ENCODE results near the gene CPEB3. TPM values are rescaled to one million over a fixed set of nuclear protein-coding genes. Genes with fewer than 3 reads are reported as not detected.

The CPEB3 gene
- total RNA-seq, 2 experiments from 2014 or later: 2.3 to 2.4 TPM

- CTCF ChIA-PET: interaction anchor here (1.2 to 1.3 kb wide), 2 partner anchors 9 to 26 kb away, joined by 3 read pairs; no protein-coding TSS in a partner anchor
Observed at GRCh38 chr10:92265687-92266258, 25.1 kb downstream of the CPEB3 start.

GRCh38 chr10:92264249-92264648 lies 26.6 kb downstream of the CPEB3 start:
- no peaks in the 10 kb centered on the region for H3K27me3 Mint-ChIP-seq (ENCODE audit: low read depth)
- no peak for DNase-seq
- ATAC-seq: no peak
- no peaks in the 10 kb centered on the region for H3K36me3 Mint-ChIP-seq (ENCODE audit: low read depth)
- no peak overlapping the region for H3K27ac Mint-ChIP-seq
- POLR2A ChIA-PET: interaction anchor here (0.7 kb wide), 1 partner anchor 87 kb away, joined by 3 read pairs; no protein-coding TSS in a partner anchor
- no peaks in the 10 kb centered on the region for H3K9me3 Mint-ChIP-seq (ENCODE audit: insufficient read depth)
- H3K4me3 Mint-ChIP-seq: no peak overlapping the region
- CTCF ChIA-PET: interaction anchor here (1.0 kb wide), 1 partner anchor 10 kb away, joined by 3 read pairs; no protein-coding TSS in a partner anchor
- peaks cover 3% of the 10 kb centered on the region for H3K4me1 Mint-ChIP-seq (ENCODE audit: low read depth)

More at GRCh38 chr10:92265687-92266258, 25.1 kb downstream of the CPEB3 start:
- H3K4me3 Mint-ChIP-seq: no peak overlapping the region
- no peaks in the 10 kb centered on the region for H3K9me3 Mint-ChIP-seq (ENCODE audit: insufficient read depth)
- H3K27ac Mint-ChIP-seq: no peak overlapping the region
- H3K4me1 Mint-ChIP-seq (ENCODE audit: low read depth): peaks cover 3% of the 10 kb centered on the region
- no peak for ATAC-seq
- POLR2A ChIA-PET: no interaction called here
- H3K27me3 Mint-ChIP-seq (ENCODE audit: low read depth): no peaks in the 10 kb centered on the region
- H3K36me3 Mint-ChIP-seq (ENCODE audit: low read depth): peaks cover 2% of the 10 kb centered on the region
- DNase-seq: no peak

DNA sequence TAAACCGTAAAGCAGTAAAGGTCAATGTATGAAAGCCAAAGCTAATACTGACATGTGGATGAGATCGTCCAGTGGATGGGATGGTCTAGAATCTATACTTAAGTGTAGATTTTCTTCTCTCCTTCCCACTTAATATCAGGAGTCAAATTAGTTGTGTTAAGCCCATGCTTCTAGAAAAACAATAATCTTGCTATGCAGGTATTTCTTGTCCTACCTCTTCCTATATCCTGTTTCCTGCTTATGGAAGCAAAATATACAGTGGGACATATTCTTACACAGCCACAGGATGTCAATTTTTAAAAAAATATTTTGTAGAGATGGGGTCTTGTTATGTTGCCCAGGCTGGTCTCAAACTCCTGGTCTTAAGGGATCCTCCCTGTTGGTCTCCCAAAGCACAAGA lies 27.5 kb downstream of the CPEB3 start:
- H3K4me3 Mint-ChIP-seq: no peak overlapping the region
- H3K9me3 Mint-ChIP-seq (ENCODE audit: insufficient read depth): no peaks in the 10 kb centered on the region
- H3K27ac Mint-ChIP-seq: no peak overlapping the region
- peaks cover 3% of the 10 kb centered on the region for H3K4me1 Mint-ChIP-seq (ENCODE audit: low read depth)
- ATAC-seq: no peak
- CTCF ChIA-PET: interaction anchor here (1.0 kb wide), 1 partner anchor 9 kb away, joined by 3 read pairs; no protein-coding TSS in a partner anchor
- no peaks in the 10 kb centered on the region for H3K27me3 Mint-ChIP-seq (ENCODE audit: low read depth)
- no peaks in the 10 kb centered on the region for H3K36me3 Mint-ChIP-seq (ENCODE audit: low read depth)
- POLR2A ChIA-PET: no interaction called here
- no peak for DNase-seq

DNA sequence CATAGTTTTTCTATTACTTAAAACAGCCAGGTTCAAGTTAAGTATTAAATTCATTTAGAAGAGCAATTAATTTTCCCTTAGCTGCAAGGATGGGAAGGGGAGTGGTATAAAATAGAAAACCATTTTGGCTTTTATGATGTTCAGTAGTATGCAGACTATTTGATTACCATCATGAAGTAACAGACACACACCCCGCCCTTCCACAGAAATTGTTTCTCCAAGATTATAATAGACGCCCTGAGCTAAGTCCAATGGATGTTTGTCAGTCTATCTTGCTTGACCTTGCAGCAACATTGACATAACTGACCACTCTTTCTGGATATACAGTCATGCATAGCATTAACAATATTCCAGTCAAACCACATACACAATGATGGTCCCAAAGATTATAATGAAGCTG lies 42.3 kb downstream of the CPEB3 start:
- H3K27ac Mint-ChIP-seq: no peak overlapping the region
- no peak for ATAC-seq
- ChIA-PET CTCF (interaction anchor here (1.2 kb wide), 1 partner anchor 43 kb away, joined by 3 read pairs; the partner anchor contains the start of genes CPEB3 and MARCHF5), POLR2A (no interaction called here)
- no peaks in the 10 kb centered on the region for H3K9me3 Mint-ChIP-seq (ENCODE audit: insufficient read depth)
- H3K36me3 Mint-ChIP-seq (ENCODE audit: low read depth): no peaks in the 10 kb centered on the region
- H3K4me3 Mint-ChIP-seq: no peak overlapping the region
- DNase-seq: no peak
- no peaks in the 10 kb centered on the region for H3K4me1 Mint-ChIP-seq (ENCODE audit: low read depth)
- no peaks in the 10 kb centered on the region for H3K27me3 Mint-ChIP-seq (ENCODE audit: low read depth)

- POLR2A ChIA-PET: no interaction called here
- DNase-seq: no peak
- peaks cover 3% of the 10 kb centered on the region for H3K36me3 Mint-ChIP-seq (ENCODE audit: low read depth)
- H3K9me3 Mint-ChIP-seq (ENCODE audit: insufficient read depth): no peaks in the 10 kb centered on the region
- ATAC-seq: no peak
- peaks cover 2% of the 10 kb centered on the region for H3K27me3 Mint-ChIP-seq (ENCODE audit: low read depth)
- no peak overlapping the region for H3K4me3 Mint-ChIP-seq
- CTCF ChIA-PET: interaction anchor here (2.2 kb wide), 1 partner anchor 46 kb away, joined by 11 read pairs; the partner anchor contains the start of genes CPEB3 and MARCHF5
- peaks cover 20% of the 10 kb centered on the region for H3K4me1 Mint-ChIP-seq (ENCODE audit: low read depth)
- H3K27ac Mint-ChIP-seq: no peak overlapping the region
Observed at GRCh38 chr10:92244796-92245195, 46.1 kb downstream of the CPEB3 start.

DNA sequence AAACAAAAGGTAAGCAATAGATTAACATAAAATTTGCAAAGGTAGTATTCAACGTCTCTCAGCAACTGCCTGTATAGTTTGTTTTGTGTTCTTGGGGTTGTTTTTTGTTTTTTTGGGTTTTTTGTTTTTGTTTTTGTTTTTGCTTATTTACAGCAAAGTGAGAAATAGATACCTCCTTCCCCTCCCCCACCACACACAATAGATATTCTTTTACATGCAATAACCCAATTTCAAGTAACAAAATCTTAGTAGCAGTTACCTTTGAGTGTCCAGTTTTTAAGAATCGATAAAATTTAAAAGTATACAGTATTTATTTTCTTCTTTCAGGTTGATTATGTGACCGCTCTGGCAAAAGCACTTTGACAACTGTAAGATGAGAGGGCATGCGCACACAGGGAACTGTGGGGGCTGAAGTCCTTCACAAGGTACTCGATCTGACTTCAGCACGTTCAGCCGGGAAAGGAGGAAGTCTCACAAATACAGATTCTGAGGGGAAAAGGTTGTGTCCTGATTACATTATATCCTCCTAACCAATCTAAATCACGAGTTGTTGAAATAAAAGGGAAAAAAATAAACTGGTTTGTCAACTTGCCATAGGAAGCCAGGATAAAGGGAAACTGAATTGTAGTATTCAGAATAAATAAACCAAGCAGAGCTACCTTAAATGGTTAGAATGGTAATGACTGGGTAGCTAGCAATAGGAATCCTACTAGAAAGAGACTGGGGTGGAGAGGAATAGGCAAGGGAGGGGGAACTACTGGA lies 47.8 kb downstream of the CPEB3 start:
- Mint-ChIP-seq H3K9me3 (ENCODE audit: insufficient read depth) (no peaks in the 10 kb centered on the region), H3K4me3 (peak overlapping the region; percentile 40), H3K36me3 (ENCODE audit: low read depth) (peaks cover 13% of the 10 kb centered on the region), H3K27me3 (ENCODE audit: low read depth) (peaks cover 4% of the 10 kb centered on the region), H3K4me1 (ENCODE audit: low read depth) (peaks cover 27% of the 10 kb centered on the region), H3K27ac (no peak overlapping the region)
- ATAC-seq (peak; percentile 33), DNase-seq (peak; percentile 53)
- CTCF ChIA-PET: interaction anchor here (2.2 kb wide), 1 partner anchor 48 kb away, joined by 11 read pairs; the partner anchor contains the start of genes CPEB3 and MARCHF5
- POLR2A ChIA-PET: interaction anchor here (1.2 kb wide), 1 partner anchor 48 kb away, joined by 3 read pairs; the partner anchor contains the start of genes CPEB3 and MARCHF5

- DNase-seq: no peak
- Mint-ChIP-seq H3K27ac (no peak overlapping the region), H3K9me3 (ENCODE audit: insufficient read depth) (no peaks in the 10 kb centered on the region), H3K27me3 (ENCODE audit: low read depth) (peaks cover 4% of the 10 kb centered on the region), H3K4me1 (ENCODE audit: low read depth) (peaks cover 27% of the 10 kb centered on the region), H3K4me3 (no peak overlapping the region), H3K36me3 (ENCODE audit: low read depth) (peaks cover 13% of the 10 kb centered on the region)
- ChIA-PET CTCF (no interaction called here), POLR2A (no interaction called here)
- ATAC-seq: no peak
Observed at GRCh38 chr10:92242380-92242779, 48.5 kb downstream of the CPEB3 start.

DNA sequence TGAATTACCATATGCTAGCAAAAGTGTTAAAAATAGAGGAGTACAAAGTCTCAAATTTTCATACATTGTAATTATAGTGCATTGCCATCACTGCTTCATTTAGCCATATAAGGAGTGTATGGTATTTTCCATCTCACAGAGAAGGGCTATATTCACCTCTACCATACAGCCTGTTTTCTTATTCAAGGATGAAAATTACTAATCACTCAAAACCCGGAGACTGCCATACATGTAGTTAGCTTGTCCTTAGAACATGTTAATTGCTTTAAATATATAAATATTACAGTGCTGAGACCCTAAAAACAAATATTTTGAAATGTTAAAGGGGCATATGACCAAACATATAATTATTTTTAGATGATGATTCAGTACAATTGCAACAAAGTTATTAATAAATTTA lies 49.4 kb downstream of the CPEB3 start:
- ChIA-PET CTCF (no interaction called here), POLR2A (no interaction called here)
- no peak overlapping the region for H3K4me3 Mint-ChIP-seq
- no peak overlapping the region for H3K27ac Mint-ChIP-seq
- peaks cover 4% of the 10 kb centered on the region for H3K27me3 Mint-ChIP-seq (ENCODE audit: low read depth)
- ATAC-seq (no peak), DNase-seq (no peak)
- no peaks in the 10 kb centered on the region for H3K9me3 Mint-ChIP-seq (ENCODE audit: insufficient read depth)
- peaks cover 17% of the 10 kb centered on the region for H3K36me3 Mint-ChIP-seq (ENCODE audit: low read depth)
- peaks cover 27% of the 10 kb centered on the region for H3K4me1 Mint-ChIP-seq (ENCODE audit: low read depth)

- H3K4me1 Mint-ChIP-seq (ENCODE audit: low read depth): peaks cover 27% of the 10 kb centered on the region
- CTCF ChIA-PET: interaction anchor here (0.9 kb wide), 1 partner anchor 50 kb away, joined by 3 read pairs; the partner anchor contains the start of genes CPEB3 and MARCHF5
- DNase-seq (no peak), ATAC-seq (no peak)
- peak overlapping the region; percentile 87 for H3K4me3 Mint-ChIP-seq
- H3K27ac Mint-ChIP-seq: no peak overlapping the region
- no peaks in the 10 kb centered on the region for H3K9me3 Mint-ChIP-seq (ENCODE audit: insufficient read depth)
- H3K27me3 Mint-ChIP-seq (ENCODE audit: low read depth): peaks cover 4% of the 10 kb centered on the region
- H3K36me3 Mint-ChIP-seq (ENCODE audit: low read depth): peaks cover 17% of the 10 kb centered on the region
- POLR2A ChIA-PET: interaction anchor here (0.8 kb wide), 1 partner anchor 51 kb away, joined by 3 read pairs; no protein-coding TSS in a partner anchor
Observed at GRCh38 chr10:92241158-92241500, 49.7 kb downstream of the CPEB3 start.

DNA sequence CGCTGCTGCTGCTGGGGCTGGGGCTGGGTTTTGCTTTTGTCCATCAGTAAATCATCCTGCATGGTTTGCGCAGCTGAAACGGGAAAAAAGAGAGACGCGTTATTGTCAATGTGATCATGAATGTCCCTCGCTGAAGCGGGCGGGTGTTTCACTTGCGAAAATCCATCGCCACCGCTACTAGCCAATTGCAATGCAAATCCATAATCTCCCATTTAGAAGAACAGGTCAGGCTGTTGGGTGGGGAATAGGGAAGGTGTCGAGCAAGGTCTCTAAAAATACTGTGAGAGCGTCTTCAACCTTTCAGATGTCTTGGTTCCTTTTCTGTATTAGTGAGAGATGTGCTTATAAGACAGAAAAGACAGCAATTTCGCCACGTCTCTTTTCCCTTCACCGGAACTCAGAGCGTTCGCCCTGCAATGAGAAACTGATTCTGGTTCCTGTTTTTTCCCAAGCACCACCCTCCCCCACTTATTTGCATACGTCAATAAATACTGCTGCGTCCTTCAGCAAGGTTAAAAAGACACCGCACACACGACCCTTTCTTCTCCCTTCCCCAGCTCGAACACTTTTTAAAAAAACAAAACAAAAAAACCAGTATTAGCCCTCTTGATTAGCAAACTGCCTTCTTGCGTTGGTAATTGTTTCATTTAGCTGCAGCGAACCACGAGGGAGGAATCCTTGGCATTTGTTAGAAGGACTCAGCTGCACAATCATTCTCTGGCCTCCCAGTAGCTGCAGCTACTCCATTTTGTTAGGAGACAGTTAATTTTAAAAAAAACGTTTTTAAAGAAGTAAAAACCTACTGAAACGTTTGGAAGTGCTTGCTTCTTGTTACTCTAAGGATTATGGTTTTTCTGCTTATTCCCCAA lies 50.4 kb downstream of the CPEB3 start:
- H3K27me3 Mint-ChIP-seq (ENCODE audit: low read depth): peaks cover 4% of the 10 kb centered on the region
- no peaks in the 10 kb centered on the region for H3K9me3 Mint-ChIP-seq (ENCODE audit: insufficient read depth)
- ATAC-seq (peak; percentile 52), DNase-seq (peak; percentile 48)
- ChIA-PET CTCF (interaction anchor here (0.7 to 0.9 kb wide), 2 partner anchors 31 to 50 kb away, joined by 3 read pairs; partner anchors contain the start of genes CPEB3 and MARCHF5), POLR2A (interaction anchor here (0.5 to 0.8 kb wide), 2 partner anchors 51 to 333 kb away, joined by 3 read pairs; partner anchors contain the start of gene IDE)
- H3K36me3 Mint-ChIP-seq (ENCODE audit: low read depth): peaks cover 17% of the 10 kb centered on the region
- no peak overlapping the region for H3K27ac Mint-ChIP-seq
- peaks cover 27% of the 10 kb centered on the region for H3K4me1 Mint-ChIP-seq (ENCODE audit: low read depth)
- H3K4me3 Mint-ChIP-seq: peak overlapping the region; percentile 87

GRCh38 chr10:92239600-92240288 lies 51.1 kb downstream of the CPEB3 start:
- H3K27ac Mint-ChIP-seq: no peak overlapping the region
- POLR2A ChIA-PET: interaction anchor here (0.5 kb wide), 1 partner anchor 334 kb away, joined by 3 read pairs; the partner anchor contains the start of gene IDE
- H3K4me3 Mint-ChIP-seq: peak overlapping the region; percentile 87
- DNase-seq (peak; percentile 34), ATAC-seq (peak; percentile 70)
- H3K27me3 Mint-ChIP-seq (ENCODE audit: low read depth): peaks cover 4% of the 10 kb centered on the region
- CTCF ChIA-PET: interaction anchor here (0.6 to 0.7 kb wide), 2 partner anchors 20 to 31 kb away, joined by 3 read pairs; no protein-coding TSS in a partner anchor
- H3K9me3 Mint-ChIP-seq (ENCODE audit: insufficient read depth): no peaks in the 10 kb centered on the region
- peaks cover 27% of the 10 kb centered on the region for H3K4me1 Mint-ChIP-seq (ENCODE audit: low read depth)
- peaks cover 19% of the 10 kb centered on the region for H3K36me3 Mint-ChIP-seq (ENCODE audit: low read depth)

All from activated CD8-positive, alpha-beta T cell treated with anti-CD3 and anti-CD28 coated beads, Interleukin-2, amount 10 ng/mL, durations not matched to agents 7 days and 5 days (primary cell).